HG03103 (cell line): ENCODE data around the gene MAGED1.

Source experiments
- ATAC-seq: cut with Tn5 transposase; IDR thresholded peaks from one replicate; pipeline ENCODE4 v1.9.1; 2021; ENCODE audit warnings: low read depth; ENCODE audit not compliant: unreplicated experiment

Gene MAGED1, protein sequence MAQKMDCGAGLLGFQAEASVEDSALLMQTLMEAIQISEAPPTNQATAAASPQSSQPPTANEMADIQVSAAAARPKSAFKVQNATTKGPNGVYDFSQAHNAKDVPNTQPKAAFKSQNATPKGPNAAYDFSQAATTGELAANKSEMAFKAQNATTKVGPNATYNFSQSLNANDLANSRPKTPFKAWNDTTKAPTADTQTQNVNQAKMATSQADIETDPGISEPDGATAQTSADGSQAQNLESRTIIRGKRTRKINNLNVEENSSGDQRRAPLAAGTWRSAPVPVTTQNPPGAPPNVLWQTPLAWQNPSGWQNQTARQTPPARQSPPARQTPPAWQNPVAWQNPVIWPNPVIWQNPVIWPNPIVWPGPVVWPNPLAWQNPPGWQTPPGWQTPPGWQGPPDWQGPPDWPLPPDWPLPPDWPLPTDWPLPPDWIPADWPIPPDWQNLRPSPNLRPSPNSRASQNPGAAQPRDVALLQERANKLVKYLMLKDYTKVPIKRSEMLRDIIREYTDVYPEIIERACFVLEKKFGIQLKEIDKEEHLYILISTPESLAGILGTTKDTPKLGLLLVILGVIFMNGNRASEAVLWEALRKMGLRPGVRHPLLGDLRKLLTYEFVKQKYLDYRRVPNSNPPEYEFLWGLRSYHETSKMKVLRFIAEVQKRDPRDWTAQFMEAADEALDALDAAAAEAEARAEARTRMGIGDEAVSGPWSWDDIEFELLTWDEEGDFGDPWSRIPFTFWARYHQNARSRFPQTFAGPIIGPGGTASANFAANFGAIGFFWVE

GRCh38 chrX:51892921-51893745, at the start of gene MAGED1:
Gene MAGED1, plus strand, starts transcription at chrX:51893623. Its CDS starts 682 bp downstream, at chrX:51894305.
- peak; percentile 62 for ATAC-seq

DNA sequence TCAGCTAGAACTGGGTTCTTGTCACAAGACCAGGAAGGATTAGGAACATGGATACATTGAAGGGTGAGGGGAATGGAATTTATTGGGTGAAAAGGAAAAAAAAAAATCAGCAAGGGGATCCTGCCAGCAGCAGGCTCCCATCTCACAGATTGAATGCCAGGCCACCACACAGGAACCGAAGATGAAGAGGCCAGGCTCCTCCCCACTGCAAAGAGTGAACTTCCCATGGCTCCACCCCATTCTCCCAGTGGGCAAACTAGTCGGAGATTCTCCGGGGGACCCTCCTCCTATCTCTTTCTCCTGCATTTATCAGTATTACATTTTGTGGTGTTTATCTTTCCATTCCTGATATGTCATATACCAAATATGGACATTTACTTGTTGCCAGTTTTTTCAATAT, 46.0 kb upstream of the MAGED1 start:
- no peak for ATAC-seq

- no peak for ATAC-seq
Observed at GRCh38 chrX:51851507-51852085, 41.8 kb upstream of the MAGED1 start.

DNA sequence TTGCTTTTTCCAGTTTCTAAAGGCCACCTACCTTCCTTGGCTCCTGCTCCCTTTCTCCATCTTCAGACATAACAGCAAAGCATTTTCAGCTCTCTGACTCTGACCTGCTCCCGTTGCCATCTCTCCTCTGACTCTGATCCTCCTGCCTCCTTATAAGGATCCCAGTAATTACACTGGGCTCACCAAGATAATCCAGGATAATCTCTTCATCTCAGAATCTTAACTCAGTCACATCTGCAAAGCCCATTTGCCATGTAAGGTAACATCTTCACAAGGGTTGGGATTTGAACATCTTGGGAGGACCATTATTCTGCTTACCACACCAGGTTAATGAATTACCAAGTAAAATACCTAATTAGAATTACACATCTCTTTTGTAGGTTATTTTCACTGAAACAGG, 41.3 kb upstream of the MAGED1 start:
- no peak for ATAC-seq

DNA sequence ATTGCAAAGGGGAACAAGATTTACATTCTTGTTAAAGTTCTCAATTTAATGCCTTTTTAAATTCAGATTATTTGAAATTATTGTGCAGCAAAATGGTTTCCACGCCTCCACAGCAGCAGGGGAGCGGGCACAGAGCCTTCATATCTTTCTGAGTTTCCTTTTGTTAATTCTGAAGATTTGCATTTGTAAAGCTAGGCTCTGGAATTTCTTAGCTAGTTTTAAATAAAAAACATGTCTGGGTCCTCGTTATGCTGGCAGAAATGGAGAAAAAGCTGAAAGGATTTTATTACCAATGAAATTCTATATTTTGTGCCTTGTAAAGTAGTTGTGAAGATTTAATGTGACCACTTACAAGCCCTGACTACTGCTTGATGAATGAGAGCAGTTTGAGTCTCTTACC, 40.8 kb upstream of the MAGED1 start:
- no peak for ATAC-seq

GRCh38 chrX:51853251-51853650, 40.2 kb upstream of the MAGED1 start:
- no peak for ATAC-seq

DNA sequence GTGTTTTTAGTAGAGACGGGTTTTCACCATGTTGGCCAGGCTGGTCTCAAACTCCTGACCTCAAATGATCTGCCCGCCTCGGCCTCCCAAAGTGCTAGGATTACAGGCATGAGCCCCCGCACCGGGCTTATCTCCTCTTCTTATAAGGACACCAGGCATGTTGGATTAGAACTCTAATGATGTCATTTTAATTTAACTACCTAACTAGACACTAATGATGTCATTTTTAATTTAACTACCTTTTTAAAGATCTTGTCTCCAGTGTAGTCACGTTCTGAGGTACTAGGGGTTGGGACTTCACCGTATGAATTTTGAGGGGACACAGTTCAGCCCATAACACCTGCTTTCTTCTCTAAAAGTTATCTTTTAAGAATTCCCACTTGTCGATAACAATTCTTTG, 37.7 kb upstream of the MAGED1 start:
- no peak for ATAC-seq

GRCh38 chrX:51857159-51857733, 36.2 kb upstream of the MAGED1 start:
- ATAC-seq = no peak

GRCh38 chrX:51860679-51861078, 32.7 kb upstream of the MAGED1 start:
- no peak for ATAC-seq

- ATAC-seq = no peak
Observed at GRCh38 chrX:51862920-51863319, 30.5 kb upstream of the MAGED1 start.

- no peak for ATAC-seq
Observed at GRCh38 chrX:51866210-51866609, 27.2 kb upstream of the MAGED1 start.

DNA sequence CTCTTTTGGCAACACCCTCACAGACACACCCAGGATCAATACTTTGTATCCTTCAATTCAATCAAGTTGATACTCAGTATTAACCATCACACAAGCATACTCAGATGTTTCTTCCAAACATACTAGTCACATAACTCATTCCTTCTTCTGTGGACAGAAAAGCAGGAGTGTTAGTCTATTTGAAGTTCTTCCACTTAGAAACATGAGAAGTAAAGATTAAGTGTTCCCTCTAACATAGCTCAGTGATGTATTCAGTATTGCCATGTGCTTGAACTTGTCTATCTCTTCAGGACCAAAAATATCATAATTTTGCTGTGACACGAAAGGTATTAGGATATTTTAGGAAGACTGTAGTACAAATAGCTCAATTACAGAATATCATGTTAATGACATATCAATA, 25.8 kb upstream of the MAGED1 start:
- no peak for ATAC-seq

- no peak for ATAC-seq
Observed at GRCh38 chrX:51870354-51870753, 23.1 kb upstream of the MAGED1 start.

GRCh38 chrX:51874123-51874522, 19.3 kb upstream of the MAGED1 start:
- no peak for ATAC-seq

DNA sequence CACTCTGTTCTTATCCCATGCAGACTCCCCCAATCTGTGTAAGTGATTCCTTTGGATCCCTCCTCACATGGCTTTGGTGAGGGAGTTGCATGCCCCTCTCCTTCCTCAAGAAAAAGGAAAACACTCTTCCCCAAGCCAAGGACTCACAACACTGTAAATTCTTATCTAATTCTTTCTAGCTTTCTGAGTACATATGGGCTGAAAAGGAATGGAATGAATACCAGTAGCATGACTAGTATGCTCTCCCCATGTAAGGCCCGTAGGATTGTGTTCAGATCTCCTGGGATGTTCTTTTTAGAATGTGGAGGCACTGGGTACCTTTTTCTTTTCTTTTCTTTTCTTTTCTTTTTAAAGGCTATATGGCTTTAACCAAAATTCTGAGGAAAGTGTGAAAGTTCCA, 17.0 kb upstream of the MAGED1 start:
- no peak for ATAC-seq

DNA sequence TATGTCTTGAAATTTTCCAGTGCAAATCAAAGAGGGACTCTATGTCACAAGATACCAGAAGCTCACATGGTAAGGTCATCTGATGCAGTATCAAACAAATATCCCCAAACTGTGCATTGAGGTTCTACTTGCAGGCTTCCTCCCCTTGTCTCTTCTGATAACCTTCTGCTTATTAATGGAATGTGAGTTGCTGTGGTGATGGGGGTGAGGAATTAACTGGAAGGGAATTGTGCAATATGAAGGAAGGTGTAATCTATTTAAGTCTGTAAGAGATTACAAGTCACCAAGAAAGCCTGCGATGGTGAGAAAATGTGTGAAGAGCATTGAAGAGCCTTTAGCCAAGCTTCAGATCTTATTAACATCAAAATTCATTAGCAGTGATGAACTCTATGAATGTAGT, 15.4 kb upstream of the MAGED1 start:
- no peak for ATAC-seq

- no peak for ATAC-seq
Observed at GRCh38 chrX:51889851-51890250, 3.6 kb upstream of the MAGED1 start.

GRCh38 chrX:51891245-51891644, 2.2 kb upstream of the MAGED1 start:
- ATAC-seq = no peak

DNA sequence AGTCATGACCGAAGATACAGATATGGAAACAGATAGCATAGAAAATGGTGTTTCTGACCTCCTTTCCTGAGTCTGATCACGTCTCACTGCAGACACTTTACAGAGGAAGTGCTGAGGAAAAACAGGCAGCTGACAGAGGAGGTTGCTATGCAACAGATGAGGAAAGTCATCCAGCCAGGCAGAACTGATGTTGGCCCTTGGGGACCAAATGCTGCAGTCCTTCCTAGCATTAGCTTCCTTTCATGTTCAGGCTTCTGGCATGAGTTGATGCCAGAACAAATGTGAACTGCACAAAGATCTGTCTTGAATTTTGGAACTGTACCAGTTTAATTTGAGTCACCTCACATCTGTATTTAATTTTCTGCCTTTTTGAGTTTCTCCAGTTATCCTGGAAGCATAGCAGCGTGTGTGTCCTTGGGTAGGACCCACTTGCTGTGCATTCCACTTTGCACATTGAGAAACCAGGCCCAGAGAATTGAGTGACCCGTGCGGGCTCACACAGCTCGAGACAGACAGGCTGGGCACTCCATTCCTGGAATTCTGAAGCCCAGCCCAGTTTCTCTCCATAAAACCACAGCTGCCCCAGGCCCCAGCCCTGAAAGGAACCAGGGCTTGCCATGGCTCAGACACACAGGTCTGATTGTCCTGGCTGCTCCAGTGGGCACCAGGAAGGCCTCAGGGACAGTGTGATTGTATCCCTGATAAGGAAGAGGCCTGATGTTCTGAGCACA, 1.4 kb upstream of the MAGED1 start:
- no peak for ATAC-seq
